Chondrocyte (in vitro differentiated cells): ENCODE measurements around the gene HCFC1. TPM values are rescaled to one million over a fixed set of nuclear protein-coding genes. Genes with fewer than 3 reads are reported as not detected.
"Not testable (repeated sequence)": the region's sequence is repeated elsewhere in the genome, so short reads cannot be mapped to it uniquely, and the experiment has no call there.

Source experiments
- DNase-seq: peaks from one replicate; pipeline ENCODE4 v3.0.0; 2021; ENCODE audit warnings: mixed read lengths, low spot score
- H3K27ac Mint-ChIP-seq: one replicate; pipeline ENCODE4 v1.8.0; 2021; ENCODE audit warnings: mild to moderate bottlenecking, moderate library complexity, mixed read lengths; ENCODE audit not compliant: unreplicated experiment
- H3K27me3 Mint-ChIP-seq: 2 replicates; pipeline ENCODE4 v1.8.0; 2021; ENCODE audit warnings: low read depth, mixed read lengths
- H3K36me3 Mint-ChIP-seq: 2 replicates; pipeline ENCODE4 v1.8.0; 2021; ENCODE audit warnings: low read depth, mixed read lengths
- H3K4me1 Mint-ChIP-seq: 2 replicates; pipeline ENCODE4 v1.8.0; 2021; ENCODE audit warnings: low read depth, mild to moderate bottlenecking, mixed read lengths
- H3K4me3 Mint-ChIP-seq: one replicate; pipeline ENCODE4 v1.8.0; 2021; ENCODE audit warnings: mild to moderate bottlenecking, moderate library complexity, mixed read lengths; ENCODE audit not compliant: unreplicated experiment
- H3K9me3 Mint-ChIP-seq: 2 replicates; pipeline ENCODE4 v1.8.0; 2021; ENCODE audit warnings: low read depth, mixed read lengths
- total RNA-seq: library from RNA; stranded (reverse); gene quantifications from 3 replicates; pipeline ENCODE4 v1.2.1, GENCODE V29; 2021
- TF ChIP-seq, protein P1 (sequence below): fragments of 200-600 bp; sonication (generic); IDR thresholded peaks from 2 replicates; pipeline ENCODE4 v1.5.0; 2021; ENCODE audit warnings: antibody characterized with exemption, mild to moderate bottlenecking, moderate library complexity

Gene HCFC1
- total RNA-seq, 1 donor from 2014 or later: 67.2 TPM

DNA sequence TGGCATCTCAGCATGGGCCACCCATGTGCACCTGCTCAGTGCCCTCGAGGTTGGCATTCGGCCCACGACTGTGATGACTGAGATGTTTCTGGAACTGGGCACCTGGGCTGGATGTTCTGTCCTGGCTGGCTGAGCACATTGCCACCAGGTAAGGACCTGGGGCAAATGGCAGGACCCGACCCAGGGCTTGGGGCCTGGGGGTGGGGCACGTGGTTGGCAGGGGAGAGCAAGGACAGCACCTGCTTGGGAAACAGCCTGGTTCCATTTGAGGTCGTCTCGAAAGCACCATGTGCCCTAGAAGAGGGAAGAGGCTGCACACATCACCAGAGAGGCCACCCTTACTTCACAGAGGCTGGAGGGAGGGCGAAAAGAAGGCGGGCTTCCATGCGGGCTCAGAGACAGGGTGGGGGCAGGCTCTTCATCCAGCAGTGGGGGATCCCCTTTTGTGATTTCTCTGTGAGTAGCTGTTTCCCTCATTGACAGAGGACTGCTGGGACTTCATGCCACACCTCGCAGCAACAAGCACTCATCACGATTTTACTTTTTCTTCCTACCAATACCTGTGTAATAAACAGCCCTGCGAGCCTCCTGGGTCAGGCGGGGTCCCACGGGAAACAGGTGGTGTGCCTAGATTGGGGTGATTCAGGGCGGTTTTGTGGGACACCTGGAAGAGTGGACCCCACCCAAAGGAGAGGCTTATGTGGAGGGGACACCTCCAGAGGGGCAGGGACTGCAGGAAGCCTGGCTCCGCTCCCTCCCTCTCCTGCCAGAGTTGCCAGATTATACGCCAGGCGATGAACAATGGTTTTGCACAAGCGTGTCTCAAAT, 12.9 kb upstream of the HCFC1 start:
- peak overlapping the region; percentile 32 for H3K27ac Mint-ChIP-seq
- peaks cover 4% of the 10 kb centered on the region for H3K36me3 Mint-ChIP-seq
- no peak for DNase-seq
- H3K4me3 Mint-ChIP-seq: no peak overlapping the region
- TF ChIP-seq, protein P1, sequence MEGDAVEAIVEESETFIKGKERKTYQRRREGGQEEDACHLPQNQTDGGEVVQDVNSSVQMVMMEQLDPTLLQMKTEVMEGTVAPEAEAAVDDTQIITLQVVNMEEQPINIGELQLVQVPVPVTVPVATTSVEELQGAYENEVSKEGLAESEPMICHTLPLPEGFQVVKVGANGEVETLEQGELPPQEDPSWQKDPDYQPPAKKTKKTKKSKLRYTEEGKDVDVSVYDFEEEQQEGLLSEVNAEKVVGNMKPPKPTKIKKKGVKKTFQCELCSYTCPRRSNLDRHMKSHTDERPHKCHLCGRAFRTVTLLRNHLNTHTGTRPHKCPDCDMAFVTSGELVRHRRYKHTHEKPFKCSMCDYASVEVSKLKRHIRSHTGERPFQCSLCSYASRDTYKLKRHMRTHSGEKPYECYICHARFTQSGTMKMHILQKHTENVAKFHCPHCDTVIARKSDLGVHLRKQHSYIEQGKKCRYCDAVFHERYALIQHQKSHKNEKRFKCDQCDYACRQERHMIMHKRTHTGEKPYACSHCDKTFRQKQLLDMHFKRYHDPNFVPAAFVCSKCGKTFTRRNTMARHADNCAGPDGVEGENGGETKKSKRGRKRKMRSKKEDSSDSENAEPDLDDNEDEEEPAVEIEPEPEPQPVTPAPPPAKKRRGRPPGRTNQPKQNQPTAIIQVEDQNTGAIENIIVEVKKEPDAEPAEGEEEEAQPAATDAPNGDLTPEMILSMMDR: no peak
- H3K9me3 Mint-ChIP-seq: no peaks in the 10 kb centered on the region
- peaks cover 10% of the 10 kb centered on the region for H3K4me1 Mint-ChIP-seq
- no peaks in the 10 kb centered on the region for H3K27me3 Mint-ChIP-seq

DNA sequence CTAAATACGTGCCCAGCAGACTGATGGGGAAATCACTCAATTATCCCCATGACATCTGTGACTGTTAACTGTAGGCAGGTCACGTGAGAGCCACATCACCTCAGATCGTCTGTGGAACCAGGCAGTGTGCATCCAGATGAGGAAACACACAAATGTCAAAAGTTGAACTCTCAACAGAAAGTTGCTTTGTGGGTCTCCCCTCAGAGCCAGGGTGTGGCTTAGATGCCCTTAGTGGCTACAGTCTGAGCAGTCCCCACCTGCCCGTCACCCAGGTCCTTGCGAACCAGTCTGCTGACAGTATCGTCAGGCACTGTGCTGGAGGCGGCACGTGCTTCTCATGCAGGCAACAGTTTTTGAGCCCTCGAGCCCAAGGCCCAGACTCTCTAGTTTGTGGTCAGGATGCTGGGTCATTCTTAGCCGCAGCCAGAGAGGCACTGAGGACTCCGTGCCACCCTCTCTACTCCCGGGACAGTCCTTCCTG, 11.7 kb upstream of the HCFC1 start:
- Mint-ChIP-seq H3K4me1 (peaks cover 10% of the 10 kb centered on the region), H3K36me3 (peaks cover 4% of the 10 kb centered on the region), H3K4me3 (no peak overlapping the region), H3K27ac (no peak overlapping the region), H3K9me3 (no peaks in the 10 kb centered on the region), H3K27me3 (no peaks in the 10 kb centered on the region)
- TF ChIP-seq, protein P1: no peak
- DNase-seq: no peak

DNA sequence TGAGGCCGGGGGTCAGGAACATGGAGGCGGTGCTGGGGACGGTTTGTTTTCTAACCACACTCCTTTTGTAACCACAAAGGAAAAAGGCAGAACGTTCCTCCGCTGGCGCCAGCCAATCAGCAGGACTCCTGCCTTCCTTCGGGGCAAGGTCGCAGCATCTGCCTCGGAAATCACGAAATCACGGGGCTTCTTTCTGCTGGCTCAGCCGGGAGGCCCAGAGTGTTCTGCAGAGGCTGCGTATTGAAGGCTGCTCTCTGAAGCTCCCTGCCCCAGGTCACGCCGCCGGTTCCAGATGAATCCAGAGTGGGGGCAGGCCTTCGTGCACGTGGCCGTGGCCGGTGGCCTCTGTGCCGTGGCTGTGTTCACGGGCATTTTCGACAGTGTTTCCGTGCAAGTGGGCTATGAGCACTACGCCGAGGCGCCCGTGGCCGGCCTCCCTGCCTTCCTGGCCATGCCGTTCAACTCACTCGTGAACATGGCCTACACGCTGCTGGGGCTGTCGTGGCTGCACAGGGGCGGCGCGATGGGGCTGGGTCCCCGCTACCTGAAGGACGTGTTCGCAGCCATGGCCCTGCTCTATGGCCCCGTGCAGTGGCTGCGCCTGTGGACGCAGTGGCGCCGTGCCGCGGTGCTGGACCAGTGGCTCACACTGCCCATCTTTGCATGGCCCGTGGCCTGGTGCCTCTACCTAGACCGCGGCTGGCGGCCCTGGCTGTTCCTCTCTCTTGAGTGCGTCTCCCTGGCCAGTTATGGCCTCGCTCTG, 10.3 kb upstream of the HCFC1 start:
- no peak for DNase-seq
- Mint-ChIP-seq H3K9me3 (no peaks in the 10 kb centered on the region), H3K4me1 (peaks cover 10% of the 10 kb centered on the region), H3K27me3 (no peaks in the 10 kb centered on the region), H3K27ac (no peak overlapping the region), H3K4me3 (no peak overlapping the region), H3K36me3 (peaks cover 4% of the 10 kb centered on the region)
- TF ChIP-seq, protein P1: no peak

DNA sequence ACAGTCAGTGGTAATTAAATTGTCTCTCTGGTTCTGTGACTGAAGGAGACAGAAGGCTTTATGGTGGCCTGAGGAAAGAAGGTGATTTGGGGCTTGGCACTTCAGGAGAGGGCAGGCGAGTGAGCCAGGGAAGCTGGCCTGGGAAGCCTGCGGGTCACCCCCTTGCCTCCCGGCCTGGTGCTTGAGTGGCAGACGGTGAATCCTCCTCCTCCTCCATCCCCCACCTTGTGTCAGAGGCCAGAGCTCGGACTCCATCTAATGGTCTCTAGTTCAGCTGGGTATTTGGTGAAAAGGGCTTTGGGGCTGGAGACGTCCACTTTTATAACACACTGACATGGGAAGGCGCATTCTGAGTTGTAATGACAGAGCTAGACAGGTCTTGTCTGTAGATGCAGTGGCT, 9.6 kb upstream of the HCFC1 start:
- no peak overlapping the region for H3K27ac Mint-ChIP-seq
- H3K27me3 Mint-ChIP-seq: no peaks in the 10 kb centered on the region
- no peaks in the 10 kb centered on the region for H3K9me3 Mint-ChIP-seq

DNA sequence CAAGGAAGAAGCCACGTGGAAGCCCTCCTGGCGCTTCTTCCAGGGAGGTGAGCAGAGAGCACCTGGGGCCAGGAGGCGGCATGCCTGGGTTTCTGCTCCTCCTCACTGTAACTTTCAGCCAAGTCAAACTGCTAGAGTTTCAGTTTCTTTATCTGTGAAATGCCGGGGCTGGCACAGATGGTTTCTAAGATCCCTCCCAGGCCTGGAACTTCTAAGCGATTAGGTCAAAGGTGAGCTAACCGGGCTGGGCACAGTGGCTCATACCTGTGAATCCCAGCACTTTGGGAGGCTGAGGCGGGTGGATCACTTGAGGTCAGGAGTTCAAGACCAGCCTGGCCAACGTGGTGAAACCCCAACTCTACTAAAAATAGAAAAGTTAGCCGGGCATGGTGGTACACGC, 8.8 kb upstream of the HCFC1 start:
- not testable (repeated sequence) for DNase-seq, H3K4me1 Mint-ChIP-seq, H3K36me3 Mint-ChIP-seq, H3K27ac Mint-ChIP-seq, H3K4me3 Mint-ChIP-seq, H3K9me3 Mint-ChIP-seq, H3K27me3 Mint-ChIP-seq

More for the DNA sequence above, 9.6 kb upstream of the HCFC1 start:
- DNase-seq: no peak
- TF ChIP-seq, protein P1: no peak
- Mint-ChIP-seq H3K4me1 (peaks cover 10% of the 10 kb centered on the region), H3K36me3 (peaks cover 4% of the 10 kb centered on the region), H3K4me3 (no peak overlapping the region)
